ENCODE measurements around the gene ATAD3A.
"Not testable (repeated sequence)": the region's sequence is repeated elsewhere in the genome, so short reads cannot be mapped to it uniquely, and the experiment has no call there.

The ATAD3A gene

GRCh38 chr1:1509465-1509850 lies 2.5 kb upstream of the ATAD3A start:
- H3K36me3 ChIP-seq (ENCODE audit: control insufficient read depth in 5 of 5, insufficient read depth in 5 of 5, low read length in 5 of 5); H3K9ac ChIP-seq (ENCODE audit: low read length in 5 of 5); H3K4me3 ChIP-seq (ENCODE audit: low read depth in 1 of 5, low read length in 5 of 5); H3K9me3 ChIP-seq (ENCODE audit: control insufficient read depth in 5 of 5, low read length in 5 of 5); H3K27me3 ChIP-seq (ENCODE audit: control insufficient read depth in 5 of 5, insufficient read depth in 4 of 5, low read length in 5 of 5); H3K27ac ChIP-seq (ENCODE audit: low read depth, low read length): not testable (repeated sequence)
- peaks cover 2 to 27% (median 17%) of the 10 kb centered on the region in 5 donors for H3K4me1 ChIP-seq (ENCODE audit: control insufficient read depth in 5 of 5, insufficient read depth in 5 of 5, low read length in 5 of 5)

- Histone ChIP-seq H3K4me1 (ENCODE audit: control insufficient read depth in 5 of 5, insufficient read depth in 5 of 5, low read length in 5 of 5) (peaks cover 2 to 18% (median 14%) of the 10 kb centered on the region in 5 donors), H3K36me3 (ENCODE audit: control insufficient read depth in 5 of 5, insufficient read depth in 5 of 5, low read length in 5 of 5) (peaks cover 0 to 4% (median 0%) of the 10 kb centered on the region in 5 donors), H3K27me3 (ENCODE audit: control insufficient read depth in 5 of 5, insufficient read depth in 4 of 5, low read length in 5 of 5) (no peaks in the 10 kb centered on the region), H3K9ac (ENCODE audit: low read length in 5 of 5) (peak overlapping the region; percentile 44 to 88 (median 79)), H3K4me3 (ENCODE audit: low read depth in 1 of 5, low read length in 5 of 5) (peak overlapping the region; percentile 60 to 96 (median 87)), H3K27ac (ENCODE audit: low read depth, low read length) (peak overlapping the region; percentile 76), H3K9me3 (ENCODE audit: control insufficient read depth in 5 of 5, low read length in 5 of 5) (no peaks in the 10 kb centered on the region)
Measured at GRCh38 chr1:1510912-1511532, 940 bp upstream of the ATAD3A start.

GRCh38 chr1:1512425-1512824 lies 463 bp downstream of the ATAD3A start:
- not testable (repeated sequence) for H3K27me3 ChIP-seq (ENCODE audit: control insufficient read depth in 5 of 5, insufficient read depth in 4 of 5, low read length in 5 of 5); H3K9me3 ChIP-seq (ENCODE audit: control insufficient read depth in 5 of 5, low read length in 5 of 5); H3K36me3 ChIP-seq (ENCODE audit: control insufficient read depth in 5 of 5, insufficient read depth in 5 of 5, low read length in 5 of 5); H3K27ac ChIP-seq (ENCODE audit: low read depth, low read length)
- H3K4me3 ChIP-seq (ENCODE audit: low read depth in 1 of 5, low read length in 5 of 5) = peak overlapping the region in 4 of 5 donors; percentile 41 to 96 (median 69)
- peaks cover 2 to 18% (median 12%) of the 10 kb centered on the region in 5 donors for H3K4me1 ChIP-seq (ENCODE audit: control insufficient read depth in 5 of 5, insufficient read depth in 5 of 5, low read length in 5 of 5)
- H3K9ac ChIP-seq (ENCODE audit: low read length in 5 of 5) = peak overlapping the region in 1 of 5 donors; percentile 59

GRCh38 chr1:1513675-1514074 lies 1.7 kb downstream of the ATAD3A start:
- H3K27ac ChIP-seq (ENCODE audit: low read depth, low read length); H3K27me3 ChIP-seq (ENCODE audit: control insufficient read depth in 5 of 5, insufficient read depth in 4 of 5, low read length in 5 of 5); H3K9me3 ChIP-seq (ENCODE audit: control insufficient read depth in 5 of 5, low read length in 5 of 5); H3K9ac ChIP-seq (ENCODE audit: low read length in 5 of 5); H3K4me3 ChIP-seq (ENCODE audit: low read depth in 1 of 5, low read length in 5 of 5): not testable (repeated sequence)
- peaks cover 0 to 17% (median 9%) of the 10 kb centered on the region in 5 donors for H3K36me3 ChIP-seq (ENCODE audit: control insufficient read depth in 5 of 5, insufficient read depth in 5 of 5, low read length in 5 of 5)
- peaks cover 2 to 18% (median 12%) of the 10 kb centered on the region in 5 donors for H3K4me1 ChIP-seq (ENCODE audit: control insufficient read depth in 5 of 5, insufficient read depth in 5 of 5, low read length in 5 of 5)

GRCh38 chr1:1514376-1514775 lies 2.4 kb downstream of the ATAD3A start:
- Histone ChIP-seq H3K4me1 (ENCODE audit: control insufficient read depth in 5 of 5, insufficient read depth in 5 of 5, low read length in 5 of 5) (peaks cover 2 to 18% (median 12%) of the 10 kb centered on the region in 5 donors), H3K36me3 (ENCODE audit: control insufficient read depth in 5 of 5, insufficient read depth in 5 of 5, low read length in 5 of 5) (peaks cover 0 to 19% (median 10%) of the 10 kb centered on the region in 5 donors)
- not testable (repeated sequence) for H3K9ac ChIP-seq (ENCODE audit: low read length in 5 of 5); H3K27ac ChIP-seq (ENCODE audit: low read depth, low read length); H3K4me3 ChIP-seq (ENCODE audit: low read depth in 1 of 5, low read length in 5 of 5); H3K27me3 ChIP-seq (ENCODE audit: control insufficient read depth in 5 of 5, insufficient read depth in 4 of 5, low read length in 5 of 5); H3K9me3 ChIP-seq (ENCODE audit: control insufficient read depth in 5 of 5, low read length in 5 of 5)

- H3K9ac ChIP-seq (ENCODE audit: low read length in 5 of 5); H3K27ac ChIP-seq (ENCODE audit: low read depth, low read length); H3K27me3 ChIP-seq (ENCODE audit: control insufficient read depth in 5 of 5, insufficient read depth in 4 of 5, low read length in 5 of 5); H3K9me3 ChIP-seq (ENCODE audit: control insufficient read depth in 5 of 5, low read length in 5 of 5); H3K4me1 ChIP-seq (ENCODE audit: control insufficient read depth in 5 of 5, insufficient read depth in 5 of 5, low read length in 5 of 5); H3K4me3 ChIP-seq (ENCODE audit: low read depth in 1 of 5, low read length in 5 of 5): not testable (repeated sequence)
- peaks cover 0 to 40% (median 21%) of the 10 kb centered on the region in 5 donors for H3K36me3 ChIP-seq (ENCODE audit: control insufficient read depth in 5 of 5, insufficient read depth in 5 of 5, low read length in 5 of 5)
Measured at GRCh38 chr1:1516923-1517322, 5.0 kb downstream of the ATAD3A start.

- peaks cover 0 to 5% (median 3%) of the 10 kb centered on the region in 5 donors for H3K4me1 ChIP-seq (ENCODE audit: control insufficient read depth in 5 of 5, insufficient read depth in 5 of 5, low read length in 5 of 5)
- no peak overlapping the region for H3K27ac ChIP-seq (ENCODE audit: low read depth, low read length)
- peaks cover 0 to 49% (median 21%) of the 10 kb centered on the region in 5 donors for H3K36me3 ChIP-seq (ENCODE audit: control insufficient read depth in 5 of 5, insufficient read depth in 5 of 5, low read length in 5 of 5)
- no peak overlapping the region for H3K4me3 ChIP-seq (ENCODE audit: low read depth in 1 of 5, low read length in 5 of 5)
- H3K27me3 ChIP-seq (ENCODE audit: control insufficient read depth in 5 of 5, insufficient read depth in 4 of 5, low read length in 5 of 5) = no peaks in the 10 kb centered on the region
- no peak overlapping the region for H3K9ac ChIP-seq (ENCODE audit: low read length in 5 of 5)
- H3K9me3 ChIP-seq (ENCODE audit: control insufficient read depth in 5 of 5, low read length in 5 of 5) = no peaks in the 10 kb centered on the region
Measured at GRCh38 chr1:1517973-1518620, 6.1 kb downstream of the ATAD3A start.

GRCh38 chr1:1518621-1519007 lies 6.7 kb downstream of the ATAD3A start:
- H3K27ac ChIP-seq (ENCODE audit: low read depth, low read length); H3K27me3 ChIP-seq (ENCODE audit: control insufficient read depth in 5 of 5, insufficient read depth in 4 of 5, low read length in 5 of 5); H3K9me3 ChIP-seq (ENCODE audit: control insufficient read depth in 5 of 5, low read length in 5 of 5); H3K9ac ChIP-seq (ENCODE audit: low read length in 5 of 5); H3K4me3 ChIP-seq (ENCODE audit: low read depth in 1 of 5, low read length in 5 of 5); H3K4me1 ChIP-seq (ENCODE audit: control insufficient read depth in 5 of 5, insufficient read depth in 5 of 5, low read length in 5 of 5): not testable (repeated sequence)
- H3K36me3 ChIP-seq (ENCODE audit: control insufficient read depth in 5 of 5, insufficient read depth in 5 of 5, low read length in 5 of 5) = peaks cover 0 to 54% (median 21%) of the 10 kb centered on the region in 5 donors

GRCh38 chr1:1519805-1520505 lies 8.0 kb downstream of the ATAD3A start:
- H3K9ac ChIP-seq (ENCODE audit: low read length in 5 of 5); H3K4me1 ChIP-seq (ENCODE audit: control insufficient read depth in 5 of 5, insufficient read depth in 5 of 5, low read length in 5 of 5); H3K9me3 ChIP-seq (ENCODE audit: control insufficient read depth in 5 of 5, low read length in 5 of 5); H3K27ac ChIP-seq (ENCODE audit: low read depth, low read length); H3K27me3 ChIP-seq (ENCODE audit: control insufficient read depth in 5 of 5, insufficient read depth in 4 of 5, low read length in 5 of 5); H3K4me3 ChIP-seq (ENCODE audit: low read depth in 1 of 5, low read length in 5 of 5): not testable (repeated sequence)
- H3K36me3 ChIP-seq (ENCODE audit: control insufficient read depth in 5 of 5, insufficient read depth in 5 of 5, low read length in 5 of 5) = peaks cover 0 to 60% (median 24%) of the 10 kb centered on the region in 5 donors

- peaks cover 0 to 68% (median 26%) of the 10 kb centered on the region in 5 donors for H3K36me3 ChIP-seq (ENCODE audit: control insufficient read depth in 5 of 5, insufficient read depth in 5 of 5, low read length in 5 of 5)
Measured at GRCh38 chr1:1521331-1521730, 9.4 kb downstream of the ATAD3A start.

More at GRCh38 chr1:1521331-1521730, 9.4 kb downstream of the ATAD3A start:
- Histone ChIP-seq H3K27me3 (ENCODE audit: control insufficient read depth in 5 of 5, insufficient read depth in 4 of 5, low read length in 5 of 5) (no peaks in the 10 kb centered on the region), H3K27ac (ENCODE audit: low read depth, low read length) (no peak overlapping the region), H3K4me3 (ENCODE audit: low read depth in 1 of 5, low read length in 5 of 5) (no peak overlapping the region), H3K4me1 (ENCODE audit: control insufficient read depth in 5 of 5, insufficient read depth in 5 of 5, low read length in 5 of 5) (no peaks in the 10 kb centered on the region), H3K9me3 (ENCODE audit: control insufficient read depth in 5 of 5, low read length in 5 of 5) (no peaks in the 10 kb centered on the region), H3K9ac (ENCODE audit: low read length in 5 of 5) (no peak overlapping the region)

Measured in subcutaneous abdominal adipose tissue (tissue), 5 donors.